ENCODE results near the gene SDS.

Gene SDS

DNA sequence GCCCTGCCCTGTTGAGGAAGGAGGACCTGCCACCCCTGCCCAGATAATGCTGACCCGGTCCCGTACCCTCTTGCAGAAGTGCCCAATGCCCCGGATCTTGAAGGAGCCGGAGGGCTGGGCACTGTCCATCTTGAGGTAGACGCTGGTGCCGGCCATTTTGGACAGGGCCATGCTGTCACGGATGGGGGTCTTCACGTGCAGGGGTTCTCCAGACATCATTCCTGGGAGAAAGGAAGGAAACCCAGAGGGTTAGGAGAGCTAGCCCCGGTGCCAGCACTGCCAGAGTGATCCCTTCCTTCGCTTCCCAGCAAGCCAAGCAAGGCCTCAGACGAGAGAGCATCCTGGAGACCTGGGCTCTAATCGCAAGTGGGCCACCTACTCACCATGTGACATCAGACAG, 4.2 kb downstream of the SDS start:
- no peak for DNase-seq (ENCODE audit: low read depth in 2 of 2)

- no peak for DNase-seq (ENCODE audit: low read depth in 2 of 2)
Observed at GRCh38 chr12:113398346-113399290, 5.1 kb downstream of the SDS start.

GRCh38 chr12:113397497-113398197, 6.0 kb downstream of the SDS start:
- DNase-seq (ENCODE audit: low read depth in 2 of 2): no peak

DNA sequence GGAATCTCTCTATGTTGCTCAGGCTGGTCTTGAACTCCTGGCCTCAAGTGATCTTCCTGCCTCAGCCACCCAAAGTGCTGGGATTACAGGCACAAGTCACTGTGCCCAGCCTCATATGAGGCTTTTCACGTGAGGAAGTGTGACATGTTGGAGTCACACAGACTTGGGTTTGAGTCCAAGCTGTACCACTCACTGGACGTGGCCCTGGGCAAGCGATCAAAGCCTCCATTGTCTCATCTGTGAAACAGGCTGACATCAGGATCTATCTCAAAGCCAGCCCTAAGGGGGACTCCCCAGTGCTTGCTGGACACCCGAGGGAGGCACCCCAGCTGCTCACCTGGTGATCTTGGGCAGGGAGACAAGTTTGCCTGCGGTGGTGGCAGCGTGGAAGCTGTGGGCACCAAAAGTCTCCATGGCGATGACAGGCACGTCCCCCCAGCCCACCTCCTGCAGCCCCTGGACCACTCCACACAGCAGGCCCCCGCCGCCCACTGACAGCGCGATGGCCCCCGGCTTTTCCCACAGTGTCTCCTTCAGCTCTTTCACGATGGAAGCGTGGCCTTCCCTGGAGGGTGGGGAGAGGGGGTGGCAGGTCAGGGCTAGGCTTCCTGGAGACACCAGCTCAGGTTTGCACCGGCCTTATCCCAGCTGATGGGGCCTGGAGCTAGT, 6.7 kb downstream of the SDS start:
- no peak for DNase-seq (ENCODE audit: low read depth in 2 of 2)

DNA sequence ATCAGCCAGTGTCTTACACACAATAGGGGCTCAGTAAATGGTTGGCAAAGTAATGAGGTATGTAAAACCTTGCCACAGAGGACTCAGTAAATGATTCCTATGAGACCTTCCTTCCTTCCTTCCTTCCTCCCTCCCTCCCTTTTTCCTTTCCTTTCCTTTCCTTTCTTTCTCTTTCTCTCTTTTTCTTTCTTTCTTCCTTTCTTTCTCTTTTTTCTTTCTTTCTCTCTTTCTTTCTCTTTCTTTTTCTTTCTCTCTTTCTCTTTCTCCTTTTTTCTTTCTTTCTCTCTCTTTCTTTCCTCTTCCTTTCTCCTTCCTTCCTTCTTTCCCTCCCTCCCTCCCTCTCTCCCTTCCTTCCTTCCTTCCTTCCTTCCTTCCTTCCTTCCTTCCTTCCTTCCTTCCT, 7.5 kb downstream of the SDS start:
- no peak for DNase-seq (ENCODE audit: low read depth in 2 of 2)

DNA sequence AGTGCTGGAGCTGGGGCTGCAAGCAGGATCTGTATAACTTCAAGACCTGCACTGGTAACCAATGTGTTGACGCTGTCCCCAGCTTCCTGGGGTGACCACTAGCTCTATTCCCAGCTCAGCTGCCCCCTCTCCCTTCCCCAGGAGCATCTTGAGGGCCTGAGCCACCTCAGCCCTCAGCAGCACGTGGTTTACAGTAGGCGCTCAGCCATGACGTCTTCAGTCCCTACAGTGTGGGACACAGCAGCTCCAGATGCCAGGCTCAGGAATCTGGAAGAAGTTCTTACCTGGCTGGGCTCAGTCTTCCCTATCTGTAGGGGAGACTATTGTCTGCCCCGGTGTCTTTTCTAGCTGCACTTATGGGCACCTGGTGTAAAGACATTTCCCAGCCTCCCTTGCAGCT, 8.6 kb downstream of the SDS start:
- no peak for DNase-seq (ENCODE audit: low read depth in 2 of 2)

GRCh38 chr12:113393749-113394148, 9.9 kb downstream of the SDS start:
- no peak for DNase-seq (ENCODE audit: low read depth in 2 of 2)

DNA sequence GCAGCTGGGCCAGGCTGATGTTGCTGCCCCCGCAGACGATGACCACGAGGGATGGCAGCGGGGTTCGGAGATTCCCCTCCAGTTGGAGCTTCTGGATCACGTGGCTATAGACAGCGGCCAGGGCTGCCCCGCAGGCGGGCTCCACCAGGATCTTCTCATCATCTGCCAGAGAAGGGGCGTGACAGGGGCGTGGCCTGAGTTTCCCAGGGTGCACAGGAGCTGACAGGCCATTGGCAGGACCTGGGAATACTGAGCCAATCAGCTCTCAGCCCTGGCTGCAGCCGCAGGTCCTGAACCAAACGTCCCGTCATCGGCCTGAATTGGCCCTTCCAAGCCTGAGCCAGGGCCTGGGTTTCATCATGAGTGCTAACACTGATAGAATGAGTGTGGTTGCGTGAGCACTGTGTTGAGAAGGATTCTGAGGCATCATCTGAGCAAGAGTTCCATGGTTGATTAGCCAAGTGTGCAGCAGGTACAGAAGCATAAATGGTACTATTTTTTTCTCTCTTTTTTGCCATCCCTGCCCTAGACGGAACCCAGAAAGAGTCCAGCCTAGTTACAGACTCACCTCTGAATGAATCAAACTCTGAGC, 10.6 kb downstream of the SDS start:
- DNase-seq (ENCODE audit: low read depth in 2 of 2): no peak

GRCh38 chr12:113392520-113392919, 11.2 kb downstream of the SDS start:
- no peak for DNase-seq (ENCODE audit: low read depth in 2 of 2)

DNA sequence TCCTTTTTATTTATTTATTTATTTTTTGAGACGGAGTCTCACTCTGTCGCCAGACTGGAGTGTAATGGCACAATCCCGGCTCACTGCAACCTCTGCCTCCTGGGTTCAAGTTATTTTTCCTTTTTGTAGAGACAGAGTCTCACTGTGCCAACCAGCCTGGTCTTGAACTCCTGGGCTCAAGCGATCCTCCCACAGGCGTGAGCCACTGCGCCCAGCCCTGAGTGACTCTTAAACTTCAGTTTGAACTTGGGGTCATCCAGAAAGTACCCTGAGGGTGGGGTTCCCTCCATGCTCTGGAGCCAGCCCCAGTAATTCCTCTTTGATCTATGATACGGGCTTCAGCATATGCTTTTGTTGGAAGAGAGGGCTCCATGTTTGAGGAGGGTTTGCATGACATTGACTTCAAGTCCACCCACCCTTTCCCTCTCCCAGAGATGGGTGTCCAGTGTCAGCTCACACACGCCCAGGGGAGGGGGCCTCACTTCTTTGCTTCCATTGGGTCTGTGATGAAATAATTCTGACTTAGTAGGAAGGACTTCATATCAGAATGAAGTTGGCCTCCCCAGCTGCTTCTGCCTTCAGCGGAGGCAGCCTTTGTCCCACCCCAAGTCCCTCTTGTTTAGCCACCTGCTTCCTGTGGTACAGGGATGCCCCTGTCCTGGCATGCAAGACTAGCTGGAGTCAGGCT, 11.9 kb downstream of the SDS start:
- DNase-seq (ENCODE audit: low read depth in 2 of 2): no peak

DNA sequence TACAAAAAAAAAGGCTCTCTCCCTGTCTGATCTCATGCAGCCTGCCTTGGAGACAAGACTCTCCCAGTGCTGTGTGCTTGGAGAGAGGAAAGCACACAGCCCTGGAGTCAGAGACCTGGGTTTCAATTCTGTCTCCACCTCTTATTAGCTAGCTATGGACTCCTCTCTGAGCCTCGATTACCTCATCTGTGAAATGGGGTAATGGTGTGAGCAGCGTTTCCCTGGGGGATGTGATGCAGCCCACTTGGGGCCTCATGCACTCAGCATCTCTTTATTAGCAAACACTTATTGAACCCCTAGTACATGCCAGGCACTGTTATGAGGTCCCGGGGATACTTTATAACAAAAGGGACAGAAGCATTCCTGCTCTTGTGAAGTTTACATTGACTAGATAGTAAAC, 12.5 kb downstream of the SDS start:
- DNase-seq (ENCODE audit: low read depth in 2 of 2): no peak

GRCh38 chr12:113390064-113391043, 13.3 kb downstream of the SDS start:
- DNase-seq (ENCODE audit: low read depth in 2 of 2): no peak

DNA sequence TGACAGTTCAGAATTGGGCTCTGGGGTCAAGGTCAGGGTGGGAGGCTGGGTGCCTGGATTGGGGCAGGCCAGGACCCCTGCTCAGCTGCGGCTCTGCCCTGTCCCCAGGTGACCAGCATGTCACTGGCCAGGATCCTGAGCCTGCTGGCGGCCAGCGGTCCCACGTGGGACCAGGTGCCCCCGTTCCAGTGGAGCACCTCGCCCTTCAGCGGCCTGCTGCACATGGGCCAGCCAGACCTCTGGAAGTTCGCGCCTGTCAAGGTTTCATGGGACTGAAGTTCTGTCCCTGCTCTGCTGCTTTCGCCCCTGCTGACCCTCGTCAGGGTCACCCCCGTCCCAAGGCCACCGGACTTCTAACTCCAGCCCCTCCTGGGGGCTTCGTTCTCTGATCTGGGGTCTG, 15.3 kb downstream of the SDS start:
- no peak for DNase-seq (ENCODE audit: low read depth in 2 of 2)

GRCh38 chr12:113387631-113388030, 16.1 kb downstream of the SDS start:
- no peak for DNase-seq (ENCODE audit: low read depth in 2 of 2)

- DNase-seq (ENCODE audit: low read depth in 2 of 2): no peak
Observed at GRCh38 chr12:113386866-113387566, 16.7 kb downstream of the SDS start.

DNA sequence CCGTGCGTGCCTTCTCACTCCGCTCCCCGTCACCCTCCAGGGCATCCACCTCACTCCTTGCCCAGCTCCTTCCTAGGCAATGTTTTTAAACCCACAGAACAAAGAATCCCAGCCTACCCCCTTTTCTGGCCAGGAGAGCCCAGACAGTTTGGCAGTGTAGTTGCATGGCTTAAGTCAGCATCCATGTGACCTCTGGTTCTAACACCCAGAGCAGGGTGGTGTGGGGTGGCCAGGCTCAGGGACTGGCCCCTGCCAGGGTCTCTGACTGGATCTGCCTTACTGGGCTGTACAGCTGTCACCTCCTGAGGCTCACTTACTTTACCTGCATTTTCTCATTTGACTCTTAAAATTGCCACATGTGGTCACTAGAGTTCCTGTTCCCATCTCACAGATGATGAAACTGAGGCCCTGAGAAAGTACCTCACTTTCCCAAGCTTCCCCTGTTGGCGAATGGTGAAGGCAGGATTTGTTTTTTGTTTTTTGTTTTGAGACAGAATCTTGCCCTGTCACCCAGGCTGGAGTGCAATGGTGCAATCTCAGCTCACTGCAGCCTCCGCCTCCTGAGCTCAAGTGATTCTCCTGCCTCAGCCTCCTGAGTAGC, 18.3 kb downstream of the SDS start:
- DNase-seq (ENCODE audit: low read depth in 2 of 2): no peak

GRCh38 chr12:113384778-113385177, 18.9 kb downstream of the SDS start:
- no peak for DNase-seq (ENCODE audit: low read depth in 2 of 2)

- DNase-seq (ENCODE audit: low read depth in 2 of 2): no peak
Observed at GRCh38 chr12:113382206-113382605, 21.5 kb downstream of the SDS start.

- DNase-seq (ENCODE audit: low read depth in 2 of 2): no peak
Observed at GRCh38 chr12:113381220-113381619, 22.5 kb downstream of the SDS start.

All from fibroblast of skin of left biceps (primary cell).